Epithelial cell of esophagus (primary cell): ENCODE measurements around the gene NEIL1.

Experiments
- DNase-seq: peaks from one replicate; pipeline ENCODE4 v3.0.0; 2010; ENCODE audit warnings: low read depth
- H3K4me3 ChIP-seq: 2 replicates; pipeline ENCODE4 v1.5.1; 2011; ENCODE audit warnings: mild to moderate bottlenecking, low read length, control low read depth
- TF ChIP-seq, protein P1 (sequence below): IDR thresholded peaks from 2 replicates; pipeline ENCODE4 v1.5.1; 2011; ENCODE audit warnings: low read depth, mild to moderate bottlenecking, low read length, control low read depth, inconsistent platforms; ENCODE audit not compliant: insufficient read depth; ENCODE audit errors: missing control alignments

The NEIL1 gene

DNA sequence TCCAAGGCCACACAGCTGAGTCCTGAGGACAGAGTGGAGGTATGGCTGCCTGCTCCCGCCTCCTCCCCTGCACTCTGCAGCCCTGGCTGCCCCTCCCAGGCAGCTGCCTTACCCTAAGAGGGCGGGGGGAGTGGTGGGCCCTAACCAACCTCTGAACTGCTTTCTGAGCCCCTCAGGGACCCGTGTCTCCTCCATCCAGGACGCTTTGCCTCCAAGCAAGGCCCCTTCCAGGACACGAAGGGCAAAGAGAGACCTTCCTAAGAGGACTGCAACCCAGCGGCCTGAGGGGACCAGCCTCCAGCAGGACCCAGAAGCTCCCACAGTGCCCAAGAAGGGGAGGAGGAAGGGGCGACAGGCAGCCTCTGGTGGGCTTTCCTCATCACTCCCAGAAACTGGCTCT is 7.6 kb downstream of the NEIL1 start:
- no peak for DNase-seq
- no peak overlapping the region for H3K4me3 ChIP-seq
- TF ChIP-seq, protein P1, sequence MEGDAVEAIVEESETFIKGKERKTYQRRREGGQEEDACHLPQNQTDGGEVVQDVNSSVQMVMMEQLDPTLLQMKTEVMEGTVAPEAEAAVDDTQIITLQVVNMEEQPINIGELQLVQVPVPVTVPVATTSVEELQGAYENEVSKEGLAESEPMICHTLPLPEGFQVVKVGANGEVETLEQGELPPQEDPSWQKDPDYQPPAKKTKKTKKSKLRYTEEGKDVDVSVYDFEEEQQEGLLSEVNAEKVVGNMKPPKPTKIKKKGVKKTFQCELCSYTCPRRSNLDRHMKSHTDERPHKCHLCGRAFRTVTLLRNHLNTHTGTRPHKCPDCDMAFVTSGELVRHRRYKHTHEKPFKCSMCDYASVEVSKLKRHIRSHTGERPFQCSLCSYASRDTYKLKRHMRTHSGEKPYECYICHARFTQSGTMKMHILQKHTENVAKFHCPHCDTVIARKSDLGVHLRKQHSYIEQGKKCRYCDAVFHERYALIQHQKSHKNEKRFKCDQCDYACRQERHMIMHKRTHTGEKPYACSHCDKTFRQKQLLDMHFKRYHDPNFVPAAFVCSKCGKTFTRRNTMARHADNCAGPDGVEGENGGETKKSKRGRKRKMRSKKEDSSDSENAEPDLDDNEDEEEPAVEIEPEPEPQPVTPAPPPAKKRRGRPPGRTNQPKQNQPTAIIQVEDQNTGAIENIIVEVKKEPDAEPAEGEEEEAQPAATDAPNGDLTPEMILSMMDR = no peak

DNA sequence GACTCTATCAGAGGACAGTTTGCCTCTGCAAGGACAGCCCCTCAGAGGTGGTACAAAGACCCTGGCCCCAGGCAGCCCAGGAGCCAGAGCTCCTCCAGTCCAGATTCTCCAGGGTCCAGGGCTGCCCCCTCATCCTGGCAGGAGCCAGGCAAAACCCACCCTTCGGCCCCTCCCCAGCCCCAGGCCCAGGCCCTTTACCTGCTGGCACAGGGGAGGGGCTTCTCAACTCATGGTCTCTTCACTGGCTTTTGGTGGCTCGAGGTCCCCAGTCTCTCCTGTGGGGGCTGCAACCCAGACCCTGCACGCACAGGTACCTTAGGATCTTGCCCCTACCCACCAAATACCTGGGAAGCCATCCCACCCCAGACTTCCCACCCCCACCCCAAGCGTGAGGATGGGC is 8.5 kb downstream of the NEIL1 start:
- no peak overlapping the region for H3K4me3 ChIP-seq
- TF ChIP-seq, protein P1 = no peak
- no peak for DNase-seq

DNA sequence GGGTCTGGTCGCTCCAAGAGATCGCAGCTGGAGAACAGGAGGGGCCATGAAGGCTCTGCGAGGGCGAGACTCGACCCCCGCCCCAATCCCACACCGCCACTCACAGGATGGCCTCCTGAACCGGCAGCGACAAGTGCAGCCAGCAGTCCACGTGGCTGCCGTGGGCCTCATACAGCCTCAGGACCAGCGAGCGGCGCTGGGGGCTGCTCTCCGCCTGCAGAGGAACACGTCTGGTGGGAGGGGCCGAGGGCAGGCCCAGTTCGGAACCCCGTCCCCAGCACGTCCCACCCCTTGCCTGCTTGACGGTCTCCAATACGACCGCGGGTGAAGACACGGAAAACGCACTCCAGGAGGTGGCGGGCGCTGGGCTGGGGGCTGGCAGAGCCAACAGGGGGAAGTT is 9.2 kb downstream of the NEIL1 start:
- DNase-seq = no peak
- TF ChIP-seq, protein P1 = no peak
- H3K4me3 ChIP-seq = no peak overlapping the region

DNA sequence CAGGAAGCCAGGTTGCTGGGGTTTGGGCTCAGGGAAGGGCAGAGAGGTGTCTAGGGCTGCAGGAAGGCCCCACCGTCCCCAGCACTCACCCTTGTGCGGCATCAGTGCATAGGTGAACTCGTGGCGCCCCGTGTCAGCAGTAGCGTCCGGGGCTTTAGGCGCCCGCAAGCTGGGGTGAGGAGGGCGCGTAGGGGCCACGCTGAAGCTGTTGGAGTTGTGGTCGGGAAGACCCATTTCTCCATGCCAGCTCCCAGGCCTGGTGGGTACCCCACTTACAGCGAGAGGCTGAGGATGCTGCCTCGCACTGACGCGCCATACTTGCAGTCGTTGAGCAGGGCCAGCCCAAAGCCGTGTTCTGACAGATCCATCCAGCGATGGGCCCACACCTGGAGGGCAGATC is 9.7 kb downstream of the NEIL1 start:
- DNase-seq = no peak
- H3K4me3 ChIP-seq = no peak overlapping the region
- TF ChIP-seq, protein P1 = no peak

DNA sequence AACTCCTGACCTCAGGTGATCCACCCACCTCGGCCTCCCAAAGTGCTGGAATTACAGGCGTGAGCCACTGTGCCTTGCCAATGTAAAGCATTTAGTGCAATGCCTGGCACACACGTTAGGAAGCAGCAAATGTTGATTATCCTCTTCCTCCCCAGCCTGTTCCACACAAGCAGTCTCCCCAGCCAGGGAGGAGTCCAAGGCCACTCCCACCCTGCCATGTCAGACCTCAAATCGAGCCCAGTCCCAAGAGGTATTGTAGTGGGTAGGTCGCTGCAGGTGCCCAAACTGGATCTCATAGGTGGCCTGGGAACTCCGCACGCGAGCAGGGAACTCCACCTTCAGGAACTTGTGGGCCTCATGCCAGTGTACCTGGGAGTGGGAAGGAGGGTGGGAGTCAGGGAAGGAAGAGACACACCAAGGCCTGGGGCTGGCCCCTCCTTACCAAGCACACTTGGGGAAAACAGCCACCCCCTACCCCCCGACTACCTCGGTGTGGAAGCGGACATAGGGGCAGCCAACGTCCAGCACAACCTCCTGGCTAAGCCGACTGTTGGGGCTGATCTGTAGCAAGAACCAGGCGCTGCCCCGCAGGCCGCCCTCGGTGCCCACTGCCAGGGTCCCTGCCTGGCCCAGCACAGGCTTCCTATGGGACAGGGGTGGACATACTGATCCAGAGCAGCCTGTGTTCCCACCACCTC is 11.3 kb downstream of the NEIL1 start:
- TF ChIP-seq, protein P1 = no peak
- no peak overlapping the region for H3K4me3 ChIP-seq
- no peak for DNase-seq

DNA sequence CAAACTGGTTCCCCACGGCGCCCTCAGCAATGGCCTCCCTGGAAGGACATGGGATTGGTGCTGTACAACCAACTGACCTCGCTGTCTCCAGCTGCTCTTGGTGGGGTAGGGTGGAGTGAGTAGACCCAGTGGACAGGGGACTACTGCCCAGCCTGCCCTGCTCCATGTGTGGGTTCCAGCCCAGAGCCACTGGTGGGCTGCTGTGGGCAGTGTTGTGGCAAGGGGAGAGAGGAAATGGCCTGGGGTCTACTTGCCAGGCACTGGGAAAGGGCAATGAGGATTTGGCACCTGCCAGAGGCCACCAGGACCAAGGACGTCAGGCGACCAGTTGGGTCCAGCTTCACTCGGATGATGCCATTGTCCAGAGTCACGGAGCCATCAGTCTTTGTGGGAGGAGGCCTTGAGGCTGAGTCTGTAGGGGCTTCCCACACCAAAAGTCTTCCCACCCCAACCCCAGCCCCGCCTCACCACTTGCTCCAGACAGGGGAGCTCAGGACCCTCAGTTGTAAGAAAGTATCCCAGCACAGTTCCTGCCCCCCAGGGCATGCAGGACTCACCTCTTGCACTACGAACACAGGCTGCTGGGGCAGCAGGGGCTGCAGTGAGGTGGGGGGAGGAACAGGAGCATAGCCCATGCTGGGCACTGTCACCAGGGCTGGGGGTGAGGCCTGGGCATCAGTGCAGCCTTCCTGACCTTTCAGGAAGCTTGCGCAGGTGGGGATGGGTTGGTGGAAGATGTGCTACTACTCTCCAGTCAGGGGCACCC is 12.1 kb downstream of the NEIL1 start:
- no peak overlapping the region for H3K4me3 ChIP-seq
- DNase-seq = no peak
- TF ChIP-seq, protein P1 = no peak

DNA sequence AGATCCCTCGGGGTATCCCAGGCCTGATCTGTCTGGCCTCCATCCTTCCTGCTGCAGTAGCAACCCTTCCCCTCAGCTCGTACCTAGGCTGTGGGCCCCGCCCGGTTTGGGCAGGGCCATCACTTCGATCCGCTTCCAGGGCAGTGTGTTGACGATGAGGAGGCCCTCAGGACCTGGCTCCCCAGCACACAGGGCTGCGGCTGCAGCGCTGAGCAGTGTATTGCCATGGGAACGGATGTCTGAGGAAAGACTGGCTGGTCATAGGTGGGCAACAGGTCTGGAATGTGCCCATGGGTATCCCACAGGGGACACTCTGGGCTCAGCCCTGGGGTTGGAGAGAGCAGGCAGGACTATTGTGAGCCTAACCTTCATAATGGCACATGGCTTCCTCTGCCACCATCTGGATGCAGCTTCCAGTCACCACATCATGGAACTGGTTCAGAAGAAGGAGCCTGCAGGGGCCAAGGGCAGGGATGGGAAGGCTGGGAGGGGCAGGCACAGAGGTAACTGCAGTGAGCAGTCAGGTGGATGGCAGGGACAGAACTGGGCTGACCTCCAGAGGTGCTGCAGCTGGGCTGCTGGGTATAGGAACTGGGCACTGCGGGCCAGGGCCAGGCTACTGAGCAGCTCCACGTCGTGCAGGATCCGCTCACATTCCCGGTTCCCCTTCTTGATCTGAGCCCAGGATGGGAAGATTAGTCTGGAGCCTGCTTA is 12.9 kb downstream of the NEIL1 start:
- no peak for DNase-seq
- TF ChIP-seq, protein P1 = no peak
- H3K4me3 ChIP-seq = no peak overlapping the region
